ENCODE results near the gene RPP14. TPM values are rescaled to one million over a fixed set of nuclear protein-coding genes. Genes with fewer than 3 reads are reported as not detected.
"Not testable (repeated sequence)": the region's sequence is repeated elsewhere in the genome, so short reads cannot be mapped to it uniquely, and the experiment has no call there.

RPP14 gene
- total RNA-seq, 1 donor from 2014 or later: 17.7 TPM

GRCh38 chr3:58260733-58261132 lies 45.3 kb upstream of the RPP14 start:
- ATAC-seq (ENCODE audit: low read depth) (no peak), DNase-seq (no peak)
- H3K4me1 Mint-ChIP-seq: peaks cover 4% of the 10 kb centered on the region
- no peaks in the 10 kb centered on the region for H3K27me3 Mint-ChIP-seq
- no peak for TF ChIP-seq CTCF (IDR thresholded peaks at IDR 0.05)
- no peak overlapping the region for H3K4me3 Mint-ChIP-seq
- POLR2A ChIA-PET: no interaction called here
- CTCF ChIA-PET: interaction anchor here (1.5 kb wide), 1 partner anchor 83 kb away, joined by 3 read pairs; no protein-coding TSS in a partner anchor
- H3K27ac Mint-ChIP-seq: no peak overlapping the region
- no peaks in the 10 kb centered on the region for H3K9me3 Mint-ChIP-seq
- intact Hi-C loops (cut with micrococcal nuclease): no loop called here
- H3K36me3 Mint-ChIP-seq (ENCODE audit: low read depth): peaks cover 64% of the 10 kb centered on the region

GRCh38 chr3:58261954-58262666 lies 43.9 kb upstream of the RPP14 start:
- no peaks in the 10 kb centered on the region for H3K27me3 Mint-ChIP-seq
- H3K4me1 Mint-ChIP-seq: peaks cover 4% of the 10 kb centered on the region
- ATAC-seq (ENCODE audit: low read depth) (no peak), DNase-seq (no peak)
- no peak overlapping the region for H3K27ac Mint-ChIP-seq
- CTCF ChIA-PET: no interaction called here
- POLR2A ChIA-PET: no interaction called here
- H3K9me3 Mint-ChIP-seq: no peaks in the 10 kb centered on the region
- no peak for TF ChIP-seq CTCF (IDR thresholded peaks at IDR 0.05)
- peaks cover 62% of the 10 kb centered on the region for H3K36me3 Mint-ChIP-seq (ENCODE audit: low read depth)
- H3K4me3 Mint-ChIP-seq: no peak overlapping the region
- intact Hi-C loops (cut with micrococcal nuclease): no loop called here

- H3K36me3 Mint-ChIP-seq (ENCODE audit: low read depth): peaks cover 61% of the 10 kb centered on the region
- DNase-seq (no peak), ATAC-seq (ENCODE audit: low read depth) (no peak)
- no peaks in the 10 kb centered on the region for H3K27me3 Mint-ChIP-seq
- ChIA-PET POLR2A (no interaction called here), CTCF (no interaction called here)
- no peak for TF ChIP-seq CTCF (IDR thresholded peaks at IDR 0.05)
- intact Hi-C loops (cut with micrococcal nuclease): no loop called here
- no peak overlapping the region for H3K4me3 Mint-ChIP-seq
- no peak overlapping the region for H3K27ac Mint-ChIP-seq
- H3K4me1 Mint-ChIP-seq: no peaks in the 10 kb centered on the region
- no peaks in the 10 kb centered on the region for H3K9me3 Mint-ChIP-seq
Measured at GRCh38 chr3:58266577-58266976, 39.5 kb upstream of the RPP14 start.

GRCh38 chr3:58267543-58267942 lies 38.5 kb upstream of the RPP14 start:
- H3K4me3 Mint-ChIP-seq; H3K27ac Mint-ChIP-seq; POLR2A ChIA-PET; ATAC-seq (ENCODE audit: low read depth); intact Hi-C loops (cut with micrococcal nuclease); H3K27me3 Mint-ChIP-seq; H3K4me1 Mint-ChIP-seq; CTCF ChIA-PET; DNase-seq; H3K9me3 Mint-ChIP-seq: not testable (repeated sequence)
- peaks cover 59% of the 10 kb centered on the region for H3K36me3 Mint-ChIP-seq (ENCODE audit: low read depth)

GRCh38 chr3:58269356-58269755 lies 36.7 kb upstream of the RPP14 start:
- Mint-ChIP-seq H3K4me3 (no peak overlapping the region), H3K27ac (no peak overlapping the region), H3K36me3 (ENCODE audit: low read depth) (peaks cover 71% of the 10 kb centered on the region), H3K27me3 (no peaks in the 10 kb centered on the region), H3K9me3 (no peaks in the 10 kb centered on the region), H3K4me1 (peaks cover 8% of the 10 kb centered on the region)
- TF ChIP-seq CTCF (IDR thresholded peaks at IDR 0.05): no peak
- intact Hi-C loops (cut with micrococcal nuclease): no loop called here
- ATAC-seq (ENCODE audit: low read depth): no peak
- POLR2A ChIA-PET: interaction anchor here (1.2 kb wide), 1 partner anchor 79 kb away, joined by 12 read pairs; no protein-coding TSS in a partner anchor
- CTCF ChIA-PET: interaction anchor here (1.7 kb wide), 1 partner anchor 30 kb away, joined by 3 read pairs; no protein-coding TSS in a partner anchor
- DNase-seq: no peak

Data from activated B cell treated with CpG ODN at 0.5 μM for 24 hours (primary cell).